IMR-90 (cell line): ENCODE results near the gene RNF38. TPM values are rescaled to one million over a fixed set of nuclear protein-coding genes. Genes with fewer than 3 reads are reported as not detected.

Experiments used
- ATAC-seq: fragments of 200-7000 bp; cut with Tn5 transposase; 2 replicates; pipeline ENCODE4 v1.9.1; 2020; ENCODE audit warnings: low read depth, mild to moderate bottlenecking, moderate library complexity
- BruUV-seq: library from RNA; stranded (reverse); fragments of 400-500 nt; replicated peaks from 2 replicates; lab custom pipeline; 2021; lab: Mats Ljungman, UMichigan
- CTCF ChIA-PET: fragments of 300-600 bp; formaldehyde crosslinking; extraction: SDS; loops from one replicate; lab custom pipeline; 2021; ENCODE audit warnings: antibody characterized with exemption; lab: Yijun Ruan, JAX
- POLR2A ChIA-PET: fragments of 300-600 bp; sonication (Branson Sonifier 250); formaldehyde crosslinking; loops from one replicate; lab custom pipeline; 2022; ENCODE audit warnings: antibody characterized with exemption; ENCODE audit not compliant: unreplicated experiment; lab: Charles Lee
- DNase-seq: peaks from one replicate; pipeline ENCODE4 v3.0.0; 2013
- H2AFZ ChIP-seq: replicated peaks from 2 replicates; pipeline ENCODE3; 2013; ENCODE audit warnings: low read length, mild to moderate bottlenecking; ENCODE audit not compliant: poor library complexity
- H2AK5ac ChIP-seq: 2 replicates; pipeline ENCODE4 v1.6.1; 2013; ENCODE audit warnings: low read depth, low read length, inconsistent platforms
- H2AK9ac ChIP-seq: replicated peaks from 2 replicates; pipeline ENCODE3; 2013; ENCODE audit warnings: mild to moderate bottlenecking, low read depth, low read length, moderate library complexity; ENCODE audit not compliant: poor library complexity
- H2BK120ac ChIP-seq: 2 replicates; pipeline ENCODE4 v1.6.1; 2013; ENCODE audit warnings: low read depth, low read length, inconsistent platforms
- H2BK15ac ChIP-seq: 3 replicates; pipeline ENCODE4 v1.6.1; 2013; ENCODE audit warnings: low read depth, low read length, inconsistent platforms
- H2BK20ac ChIP-seq: 2 replicates; pipeline ENCODE4 v1.6.1; 2013; ENCODE audit warnings: low read depth, mild to moderate bottlenecking, inconsistent platforms, low read length, moderate library complexity
- H2BK5ac ChIP-seq: 2 replicates; pipeline ENCODE4 v1.6.1; 2013; ENCODE audit warnings: mild to moderate bottlenecking, low read depth, low read length, inconsistent platforms; ENCODE audit not compliant: poor library complexity, severe bottlenecking
- H3K14ac ChIP-seq: replicated peaks from 2 replicates; pipeline ENCODE4 v1.6.1; 2013; ENCODE audit warnings: low read depth, low read length, inconsistent platforms
- H3K18ac ChIP-seq: 2 replicates; pipeline ENCODE4 v1.6.1; 2013; ENCODE audit warnings: low read depth, low read length, control low read depth
- H3K23ac ChIP-seq: 2 replicates; pipeline ENCODE4 v1.6.1; 2013; ENCODE audit warnings: low read depth, low read length, inconsistent platforms
- H3K27ac ChIP-seq: 2 replicates; pipeline ENCODE4 v1.5.1; 2013; ENCODE audit warnings: mild to moderate bottlenecking, control low read depth, low read length; ENCODE audit not compliant: insufficient read depth
- H3K27me3 ChIP-seq: 2 replicates; pipeline ENCODE4 v1.6.1; 2013; ENCODE audit warnings: low read length; ENCODE audit not compliant: control insufficient read depth, insufficient read depth
- H3K36me3 ChIP-seq: 2 replicates; pipeline ENCODE4 v1.6.1; 2013; ENCODE audit warnings: low read length, mixed read lengths; ENCODE audit not compliant: control insufficient read depth, insufficient read depth
- H3K4ac ChIP-seq: 2 replicates; pipeline ENCODE4 v1.6.1; 2013; ENCODE audit warnings: low read depth, low read length, inconsistent platforms
- H3K4me1 ChIP-seq: 2 replicates; pipeline ENCODE4 v1.6.1; 2013; ENCODE audit warnings: low read length, mixed read lengths; ENCODE audit not compliant: control insufficient read depth, insufficient read depth
- H3K4me2 ChIP-seq: 2 replicates; pipeline ENCODE4 v1.6.1; 2013; ENCODE audit warnings: low read depth, mild to moderate bottlenecking, control low read depth, low read length, moderate library complexity
- H3K4me3 ChIP-seq: 2 replicates; pipeline ENCODE4 v1.5.1; 2013; ENCODE audit warnings: low read depth, mild to moderate bottlenecking, control low read depth, low read length, moderate library complexity; ENCODE audit not compliant: insufficient read depth
- H3K56ac ChIP-seq: 2 replicates; pipeline ENCODE4 v1.6.1; 2013; ENCODE audit warnings: low read length, inconsistent platforms; ENCODE audit not compliant: insufficient read depth; ENCODE audit errors: extremely low read depth
- H3K79me1 ChIP-seq, 2 experiments: 2 replicates each; pipeline ENCODE4 v1.6.1; 2013; ENCODE audit warnings: low read length in 2 of 2, inconsistent platforms in 1 of 2, low read depth in 1 of 2
- H3K9ac ChIP-seq: 2 replicates; pipeline ENCODE4 v1.6.1; 2013; ENCODE audit warnings: low read depth, low read length, control low read depth
- H3K9me1 ChIP-seq: 2 replicates; pipeline ENCODE4 v1.6.1; 2013; ENCODE audit warnings: low read length, inconsistent platforms; ENCODE audit not compliant: insufficient read depth
- H3K9me3 ChIP-seq: 2 replicates; pipeline ENCODE4 v1.6.1; 2013; ENCODE audit warnings: low read length; ENCODE audit not compliant: control insufficient read depth, insufficient read depth
- H4K20me1 ChIP-seq: 2 replicates; pipeline ENCODE4 v1.6.1; 2013; ENCODE audit warnings: low read length, inconsistent platforms; ENCODE audit not compliant: insufficient read depth
- H4K5ac ChIP-seq: 2 replicates; pipeline ENCODE4 v1.6.1; 2013; ENCODE audit warnings: mild to moderate bottlenecking, low read depth, low read length, control low read depth
- H4K8ac ChIP-seq, 2 experiments: 2 replicates each; pipeline ENCODE4 v1.6.1; 2013; ENCODE audit warnings: low read depth in 2 of 2, low read length in 2 of 2, control low read depth in 1 of 2, inconsistent platforms in 1 of 2
- H4K91ac ChIP-seq: 2 replicates; pipeline ENCODE4 v1.6.1; 2013; ENCODE audit warnings: low read depth, low read length, inconsistent platforms; ENCODE audit not compliant: insufficient read depth
- CTCF ChIP-seq: conservative IDR thresholded peaks from 2 replicates; pipeline ENCODE4 v1.5.1; 2012; ENCODE audit warnings: mild to moderate bottlenecking, low read depth, low read length, improper control_type of control experiment
- ELK1 ChIP-seq: fragments of 150-350 bp; IDR thresholded peaks from 2 replicates; pipeline ENCODE4 v1.6.1; 2016; ENCODE audit warnings: low read depth, mild to moderate bottlenecking, low read length, moderate library complexity, borderline replicate concordance
- FOS ChIP-seq: fragments of 150-350 bp; IDR thresholded peaks from 2 replicates; pipeline ENCODE4 v1.6.1; 2016; ENCODE audit warnings: low read depth, low read length
- MAFK ChIP-seq: IDR thresholded peaks from 2 replicates; pipeline ENCODE4 v1.6.1; 2012; ENCODE audit warnings: low read depth, low read length, improper control_type of control experiment
- MAZ ChIP-seq: IDR thresholded peaks from 2 replicates; pipeline ENCODE4 v1.6.1; 2012; ENCODE audit warnings: low read depth, mild to moderate bottlenecking, low read length, improper control_type of control experiment, moderate library complexity, borderline replicate concordance
- MXI1 ChIP-seq: IDR thresholded peaks from 2 replicates; pipeline ENCODE4 v1.6.1; 2012; ENCODE audit warnings: low read depth, mild to moderate bottlenecking, low read length, moderate library complexity, borderline replicate concordance
- NFE2L2 ChIP-seq: fragments of 150-350 bp; IDR thresholded peaks from 2 replicates; pipeline ENCODE4 v1.6.1; 2016; ENCODE audit warnings: low read depth, mild to moderate bottlenecking, low read length
- POLR2A ChIP-seq: IDR thresholded peaks from 2 replicates; pipeline ENCODE4 v1.6.1; 2012; ENCODE audit warnings: mild to moderate bottlenecking, low read depth, low read length
- RAD21 ChIP-seq: IDR thresholded peaks from 2 replicates; pipeline ENCODE4 v1.6.1; 2012; ENCODE audit warnings: low read length, improper control_type of control experiment
- SMC3 ChIP-seq: fragments of 150-350 bp; IDR thresholded peaks from 2 replicates; pipeline ENCODE4 v1.6.1; 2016; ENCODE audit warnings: low read depth, mild to moderate bottlenecking, antibody characterized with exemption, low read length, moderate library complexity
- USF2 ChIP-seq: fragments of 150-350 bp; IDR thresholded peaks from 2 replicates; pipeline ENCODE4 v1.6.1; 2017; ENCODE audit warnings: mild to moderate bottlenecking, antibody characterized with exemption, low read length, low read depth
- WGBS, 2 experiments: methylation state at CpG; one replicate each; pipeline versions ENCODE4 v1.1.5 to v1.1.7; 2013; ENCODE audit warnings: missing lambda C conversion rate in 2 of 2; ENCODE audit not compliant: insufficient read length in 1 of 2; ENCODE audit errors: extremely low coverage in 2 of 2; 5-methylcytosine and 5-hydroxymethylcytosine counted together
- dilution Hi-C: fragments of 300-500 bp; cut with HindIII; formaldehyde crosslinking; loops from one replicate; pipeline ENCODE4 v1.14.3; 2018; ENCODE audit warnings: low sequenced_read_pairs; ENCODE audit not compliant: unreplicated experiment
- in situ Hi-C: fragments of 300-500 bp; cut with MboI; formaldehyde crosslinking; loops from 3 replicates; pipeline ENCODE4 v1.14.3; 2019; ENCODE audit warnings: low sequenced_read_pairs, inconsistent platforms, mixed read lengths
- intact Hi-C: fragments of 100-400 bp; cut with micrococcal nuclease; formaldehyde crosslinking; loops from 2 replicates; pipeline ENCODE4 v1.10.0; 2022
- polyA plus RNA-seq, 3 experiments: library from polyadenylated mRNA; depleted of rRNA; stranded (reverse); fragments of >200 nt; gene quantifications; 2 replicates each; pipeline ENCODE4 v1.2.3, GENCODE V29; 2012; ENCODE audit warnings: low replicate concordance in 1 of 3
- total RNA-seq: library from RNA; depleted of rRNA; stranded (reverse); fragments of >200 nt; gene quantifications from 2 replicates; pipeline ENCODE4 v1.2.3, GENCODE V29; 2012

The RNF38 gene
- total and polyA plus RNA-seq, 2 of the 4 experiments (the other 2 are of a cell fraction): 8.8 to 11.2 TPM

GRCh38 chr9:36297798-36298197, 102.3 kb downstream of the RNF38 start:
- H3K18ac ChIP-seq: no peak overlapping the region

More at GRCh38 chr9:36297798-36298197, 102.3 kb downstream of the RNF38 start:
- in situ Hi-C loops (no loop called here), intact Hi-C loops (no loop called here), dilution Hi-C loops (no loop called here)
- H2BK15ac ChIP-seq: no peak overlapping the region
- no peak overlapping the region for H4K8ac ChIP-seq
- no peak overlapping the region for H3K23ac ChIP-seq
- no peak overlapping the region for H3K27ac ChIP-seq
- H3K4me2 ChIP-seq: no peak overlapping the region
- no peak overlapping the region for H3K9ac ChIP-seq
- no peak overlapping the region for H3K4me3 ChIP-seq
- no peak overlapping the region for H2AK9ac ChIP-seq
- peaks cover 3% of the 10 kb centered on the region for H3K9me1 ChIP-seq
- H4K5ac ChIP-seq: no peak overlapping the region
- no peak overlapping the region for H2AK5ac ChIP-seq
- ATAC-seq: no peak
- no peak overlapping the region for H3K14ac ChIP-seq
- H4K91ac ChIP-seq: no peak overlapping the region
- H4K20me1 ChIP-seq: no peaks in the 10 kb centered on the region
- peaks cover 4% of the 10 kb centered on the region; the same call in 1 of the 2 replicates for H3K4me1 ChIP-seq
- H3K56ac ChIP-seq: no peak overlapping the region
- H2BK5ac ChIP-seq: no peak overlapping the region
- TF ChIP-seq SMC3: no peak
- TF ChIP-seq NFE2L2: no peak
- no peak for TF ChIP-seq MXI1
- TF ChIP-seq RAD21: no peak
- TF ChIP-seq MAFK: no peak
- no peak for TF ChIP-seq CTCF
- no peak for TF ChIP-seq POLR2A
- TF ChIP-seq USF2: no peak
- TF ChIP-seq FOS: no peak
- TF ChIP-seq ELK1: no peak
- no peak for TF ChIP-seq MAZ
- H3K27me3 ChIP-seq: no peaks in the 10 kb centered on the region
- H2AFZ ChIP-seq: no peak overlapping the region
- no peaks in the 10 kb centered on the region for H3K9me3 ChIP-seq
- H3K36me3 ChIP-seq: no peaks in the 10 kb centered on the region
- ChIA-PET CTCF (interaction anchor here (0.6 kb wide), 1 partner anchor 13 kb away, joined by 4 read pairs; no protein-coding TSS in a partner anchor), POLR2A (no interaction called here)
- no peak overlapping the region for H2BK20ac ChIP-seq
- BruUV-seq: no TSS peak
- no peaks in the 10 kb centered on the region for H3K79me1 ChIP-seq
- WGBS, 2 experiments: no CpG with 5 or more reads among the region's 2 CpGs
- no peak overlapping the region for H3K4ac ChIP-seq
- DNase-seq: no peak
- H2BK120ac ChIP-seq: no peak overlapping the region
